VCaP (cell line): ENCODE data around the gene MAGEA9B.
"Not testable (repeated sequence)": the region's sequence is repeated elsewhere in the genome, so short reads cannot be mapped to it uniquely, and the experiment has no call there.

ENCODE experiments used
- H3K27ac ChIP-seq: fragments of 450-650 bp; 2 replicates; pipeline ENCODE4 v1.5.1; 2017
- TF ChIP-seq, protein P1 (sequence below): fragments of 450-650 bp; conservative IDR thresholded peaks from 2 replicates; pipeline ENCODE4 v1.5.1; 2017; ENCODE audit warnings: mild to moderate bottlenecking, moderate library complexity

The MAGEA9B gene, protein sequence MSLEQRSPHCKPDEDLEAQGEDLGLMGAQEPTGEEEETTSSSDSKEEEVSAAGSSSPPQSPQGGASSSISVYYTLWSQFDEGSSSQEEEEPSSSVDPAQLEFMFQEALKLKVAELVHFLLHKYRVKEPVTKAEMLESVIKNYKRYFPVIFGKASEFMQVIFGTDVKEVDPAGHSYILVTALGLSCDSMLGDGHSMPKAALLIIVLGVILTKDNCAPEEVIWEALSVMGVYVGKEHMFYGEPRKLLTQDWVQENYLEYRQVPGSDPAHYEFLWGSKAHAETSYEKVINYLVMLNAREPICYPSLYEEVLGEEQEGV

DNA sequence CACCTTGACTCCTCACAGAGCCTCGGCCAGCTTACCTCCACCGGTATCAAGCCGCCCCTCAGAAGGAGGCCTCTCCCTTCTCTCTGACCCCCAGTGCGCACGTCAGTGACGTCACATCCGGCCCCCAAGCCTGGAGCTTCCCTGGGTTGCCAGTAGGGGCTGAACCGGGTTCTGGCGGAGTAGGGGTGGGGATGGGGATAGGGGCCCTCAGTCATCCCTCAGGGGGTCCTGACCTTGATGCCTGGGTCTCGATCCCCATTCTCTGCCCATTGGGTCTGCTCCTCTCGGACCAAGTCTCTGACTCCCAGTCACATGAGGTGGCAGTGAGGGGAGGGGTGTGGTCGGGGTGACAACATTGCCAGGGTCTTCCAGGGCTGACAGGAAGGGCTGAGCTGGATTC, at the start of gene MAGEA9B:
MAGEA9B (minus strand) TSS at position 101 of the 400 bp plus-strand sequence. CDS start 4,280 bp downstream, outside the sequence.
- H3K27ac ChIP-seq, result not testable (repeated sequence)

DNA sequence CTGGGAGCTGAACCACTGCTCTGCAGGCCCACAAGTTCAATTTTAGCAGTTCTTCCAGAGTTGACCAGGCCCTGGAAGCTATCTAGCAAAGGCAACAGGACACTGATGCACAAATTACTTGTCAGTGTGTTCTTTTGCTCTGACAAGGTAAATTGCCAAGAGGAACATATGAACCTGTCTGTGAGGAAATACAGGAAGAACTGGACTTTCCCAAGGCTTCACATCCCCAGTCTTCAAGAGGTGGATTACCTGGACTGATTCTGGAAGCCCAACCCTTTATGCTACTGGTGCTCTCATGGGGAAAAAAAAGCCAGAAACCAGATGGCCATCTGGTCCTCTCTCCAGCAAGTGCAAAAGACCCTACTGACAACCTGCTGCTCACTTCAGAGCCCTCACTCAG, 46.3 kb upstream of the MAGEA9B start:
- TF ChIP-seq, protein P1, sequence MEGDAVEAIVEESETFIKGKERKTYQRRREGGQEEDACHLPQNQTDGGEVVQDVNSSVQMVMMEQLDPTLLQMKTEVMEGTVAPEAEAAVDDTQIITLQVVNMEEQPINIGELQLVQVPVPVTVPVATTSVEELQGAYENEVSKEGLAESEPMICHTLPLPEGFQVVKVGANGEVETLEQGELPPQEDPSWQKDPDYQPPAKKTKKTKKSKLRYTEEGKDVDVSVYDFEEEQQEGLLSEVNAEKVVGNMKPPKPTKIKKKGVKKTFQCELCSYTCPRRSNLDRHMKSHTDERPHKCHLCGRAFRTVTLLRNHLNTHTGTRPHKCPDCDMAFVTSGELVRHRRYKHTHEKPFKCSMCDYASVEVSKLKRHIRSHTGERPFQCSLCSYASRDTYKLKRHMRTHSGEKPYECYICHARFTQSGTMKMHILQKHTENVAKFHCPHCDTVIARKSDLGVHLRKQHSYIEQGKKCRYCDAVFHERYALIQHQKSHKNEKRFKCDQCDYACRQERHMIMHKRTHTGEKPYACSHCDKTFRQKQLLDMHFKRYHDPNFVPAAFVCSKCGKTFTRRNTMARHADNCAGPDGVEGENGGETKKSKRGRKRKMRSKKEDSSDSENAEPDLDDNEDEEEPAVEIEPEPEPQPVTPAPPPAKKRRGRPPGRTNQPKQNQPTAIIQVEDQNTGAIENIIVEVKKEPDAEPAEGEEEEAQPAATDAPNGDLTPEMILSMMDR, result no peak
- H3K27ac ChIP-seq, result no peak overlapping the region

DNA sequence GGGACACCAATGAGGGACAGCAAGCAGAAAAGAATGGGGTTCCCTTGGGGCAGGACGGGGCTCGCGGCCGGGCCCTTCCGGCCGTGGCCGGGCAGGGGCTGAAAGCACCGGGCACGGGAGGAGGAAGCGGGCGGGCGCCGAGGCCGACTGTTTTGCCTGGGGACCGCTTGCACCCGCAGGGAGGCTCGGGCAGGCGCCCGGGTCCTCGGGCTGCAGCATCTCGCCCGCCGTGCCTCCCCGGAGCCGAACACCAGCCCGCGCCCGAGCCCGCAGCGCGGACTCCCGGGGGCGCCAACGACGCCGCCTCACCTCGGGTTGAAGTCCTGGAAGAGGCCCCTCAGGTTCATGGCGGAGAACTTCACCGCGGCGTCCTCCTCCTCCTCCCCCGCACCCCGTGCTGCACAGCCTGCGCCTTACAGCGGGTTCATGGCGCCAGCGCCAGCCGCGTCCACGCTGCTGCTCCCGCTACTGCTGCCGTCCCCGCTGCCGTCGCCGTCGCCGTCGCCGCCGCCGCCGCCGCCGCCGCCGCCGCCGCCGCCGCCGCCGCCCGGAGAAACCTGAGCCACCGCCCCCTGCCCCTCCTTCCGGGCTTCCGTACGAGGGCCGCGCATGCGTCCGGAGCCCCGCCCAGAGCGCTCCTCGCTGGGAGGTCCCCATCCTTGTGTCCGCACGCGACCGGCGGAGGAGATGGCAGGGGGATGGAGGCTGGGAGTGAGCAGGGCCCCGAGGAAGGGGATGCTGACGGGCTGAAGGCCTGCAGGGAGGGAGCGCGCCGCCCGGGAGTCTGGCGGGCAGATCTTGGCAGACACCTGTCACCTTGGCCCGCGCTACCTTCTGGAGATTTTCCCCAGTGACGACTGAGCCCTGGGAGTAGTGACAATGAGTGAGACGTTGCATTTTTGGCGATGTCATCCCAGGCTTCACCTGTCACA, 44.2 kb upstream of the MAGEA9B start, which contains the start of gene TMEM185A:
TMEM185A (minus strand) TSS at position 559 of the 932 bp plus-strand sequence; CDS start at position 347, 212 bp downstream.
- TF ChIP-seq, protein P1, result no peak
- H3K27ac ChIP-seq, result peak within 1 kb of the TSS; percentile 74

DNA sequence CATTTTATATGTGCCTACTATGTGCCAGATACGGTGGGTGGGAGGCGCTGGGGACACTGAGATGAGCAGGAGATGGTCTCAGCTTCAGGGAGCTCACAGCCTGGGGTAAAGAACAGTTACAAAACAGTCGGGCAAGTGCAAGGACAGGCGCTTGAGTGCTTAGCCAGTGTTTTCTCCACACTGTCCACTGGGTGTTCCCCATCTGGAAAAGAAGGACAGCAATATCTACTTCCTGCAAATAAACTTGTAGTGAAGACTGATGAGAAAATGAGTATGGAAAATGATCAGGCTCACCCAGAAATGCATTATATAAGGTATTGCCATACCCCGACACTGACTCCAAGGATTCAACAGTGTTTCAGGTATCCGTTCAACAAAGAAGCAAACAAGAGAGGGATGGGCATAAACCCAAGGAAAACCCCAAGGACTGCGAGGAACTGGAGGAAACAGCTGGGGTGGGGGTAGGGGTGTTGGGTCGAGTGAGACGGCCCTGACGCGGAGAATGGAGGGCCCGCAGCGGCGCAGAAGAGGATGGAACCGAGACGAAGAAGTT, 43.5 kb upstream of the MAGEA9B start:
- H3K27ac ChIP-seq, result peak overlapping the region; percentile 74

DNA sequence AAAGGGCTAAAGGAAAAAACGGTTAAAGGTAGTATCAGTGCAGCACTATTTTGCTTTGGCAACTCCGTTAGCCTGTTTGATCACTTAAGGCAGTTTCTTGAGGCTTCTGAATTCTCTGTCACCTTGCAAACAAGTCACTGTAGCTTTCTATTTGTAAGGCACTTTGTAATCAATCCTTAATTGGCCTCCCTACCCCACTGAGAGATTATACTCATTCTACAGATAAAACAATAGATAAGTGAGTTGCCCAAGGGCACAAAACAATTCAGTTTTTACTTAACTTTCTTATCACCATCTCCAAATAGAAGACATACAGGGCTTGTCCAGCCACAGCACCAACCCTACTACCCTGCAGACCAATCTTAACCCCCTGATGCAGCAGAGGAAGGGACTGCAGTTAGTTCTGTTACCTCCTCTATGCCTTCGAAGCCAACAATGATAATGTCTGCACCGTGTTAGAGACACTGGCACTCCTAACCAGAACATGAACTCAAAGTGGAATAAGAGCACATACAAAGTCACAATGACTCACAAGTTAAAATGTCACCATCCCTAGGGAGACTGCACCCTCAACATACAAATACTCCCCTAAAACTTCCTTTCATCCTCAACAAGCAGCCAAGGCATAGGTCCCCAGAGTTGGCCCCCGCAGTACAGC, 42.6 kb upstream of the MAGEA9B start:
- peak overlapping the region; percentile 74 for H3K27ac ChIP-seq
- TF ChIP-seq, protein P1, result no peak

More for the DNA sequence above, 43.5 kb upstream of the MAGEA9B start:
- TF ChIP-seq, protein P1, result peak; percentile 37

DNA sequence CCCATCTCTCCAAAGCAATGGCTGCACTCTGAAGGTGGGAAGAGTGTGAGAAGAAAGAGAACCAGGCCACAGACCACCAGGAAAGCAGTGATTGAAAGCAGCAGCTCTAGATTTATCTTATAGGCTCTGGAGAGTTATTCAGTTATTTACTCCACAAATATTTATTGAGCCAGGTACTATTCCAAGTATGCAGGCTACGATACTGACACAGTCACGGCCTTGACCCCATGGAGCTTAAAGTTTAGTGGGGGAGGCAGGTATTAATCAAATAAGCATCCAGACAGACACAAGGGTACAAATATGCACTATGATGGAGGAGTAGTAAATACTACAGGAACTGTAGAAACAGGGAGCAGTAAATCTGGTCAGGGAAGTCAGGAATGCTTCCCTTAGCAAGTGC, 41.5 kb upstream of the MAGEA9B start:
- TF ChIP-seq, protein P1, result no peak
- H3K27ac ChIP-seq, result no peak overlapping the region

DNA sequence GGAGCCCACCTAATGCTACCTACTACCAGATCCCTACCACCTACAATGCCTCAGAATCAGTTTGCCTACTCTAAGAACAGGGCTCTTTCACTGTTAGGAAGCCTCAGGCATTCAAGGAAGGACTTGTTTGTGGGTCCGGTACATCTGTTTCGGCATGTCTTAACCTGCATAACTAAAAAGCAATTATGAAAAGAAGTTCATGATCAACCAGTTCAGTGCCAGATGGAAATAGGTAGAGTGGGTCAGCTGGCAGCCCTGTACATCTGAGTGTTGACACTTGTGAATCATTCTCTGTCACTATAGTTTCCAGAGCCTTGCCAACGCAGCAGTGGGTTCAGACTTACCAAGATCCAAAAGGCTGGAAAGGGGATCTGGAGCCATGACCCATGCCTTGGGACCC, 41.0 kb upstream of the MAGEA9B start:
- no peak overlapping the region for H3K27ac ChIP-seq
- TF ChIP-seq, protein P1, result no peak

DNA sequence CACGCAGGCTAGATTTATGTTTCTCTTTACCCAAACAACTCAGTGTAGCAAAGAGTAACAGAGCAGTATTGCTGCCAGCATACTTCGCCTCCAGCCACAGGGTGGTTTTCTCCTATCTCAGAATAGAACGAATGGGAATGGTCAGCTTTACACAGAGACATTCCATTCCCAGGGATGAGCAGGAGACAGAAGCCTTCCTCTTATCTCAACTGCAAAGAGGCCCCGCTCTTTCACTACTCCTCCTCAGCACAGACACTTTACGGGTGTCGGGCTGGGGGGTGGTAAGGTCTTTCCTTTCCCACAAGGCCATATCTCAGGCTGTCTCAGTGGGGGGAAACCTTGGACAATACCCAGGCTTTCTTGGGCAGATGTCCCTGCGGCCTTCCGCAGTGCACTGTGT, 39.6 kb upstream of the MAGEA9B start:
- H3K27ac ChIP-seq, result not testable (repeated sequence)

DNA sequence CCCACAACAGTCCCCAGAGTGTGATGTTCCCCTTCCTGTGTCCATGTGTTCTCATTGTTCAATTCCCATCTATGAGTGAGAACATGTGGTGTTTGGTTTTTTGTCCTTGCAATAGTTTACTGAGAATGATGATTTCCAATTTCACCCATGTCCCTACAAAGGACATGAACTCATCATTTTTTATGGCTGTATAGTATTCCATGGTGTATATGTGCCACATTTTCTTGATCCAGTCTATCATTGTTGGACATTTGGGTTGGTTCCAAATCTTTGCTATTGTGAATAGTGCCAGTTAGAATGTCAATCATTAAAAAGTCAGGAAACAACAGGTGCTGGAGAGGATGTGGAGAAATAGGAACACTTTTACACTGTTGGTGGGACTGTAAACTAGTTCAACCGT, 32.4 kb upstream of the MAGEA9B start:
- not testable (repeated sequence) for H3K27ac ChIP-seq
